Mesendoderm (in vitro differentiated cells): Measurements from ENCODE around the gene TMEM178B.

Experiments used
- DNase-seq: peaks from one replicate; pipeline ENCODE4 v3.0.0; 2013
- H2AK5ac ChIP-seq: 2 replicates; pipeline ENCODE4 v1.6.1; 2013; ENCODE audit warnings: low read length, inconsistent platforms
- H2BK120ac ChIP-seq: 2 replicates; pipeline ENCODE4 v1.6.1; 2013; ENCODE audit warnings: low read depth, mild to moderate bottlenecking, low read length, moderate library complexity, mixed read lengths
- H2BK15ac ChIP-seq: replicated peaks from 2 replicates; pipeline ENCODE4 v1.6.1; 2013; ENCODE audit warnings: low read depth, mild to moderate bottlenecking, moderate library complexity
- H2BK5ac ChIP-seq: 2 replicates; pipeline ENCODE4 v1.6.1; 2013; ENCODE audit warnings: low read length, inconsistent platforms
- H3K18ac ChIP-seq: 2 replicates; pipeline ENCODE4 v1.6.1; 2013; ENCODE audit warnings: mild to moderate bottlenecking, low read length, mixed read lengths
- H3K23ac ChIP-seq: one replicate; pipeline ENCODE4 v1.6.1; 2013; ENCODE audit warnings: low read length
- H3K27ac ChIP-seq: 2 replicates; pipeline ENCODE4 v1.5.1; 2013; ENCODE audit warnings: low read depth, mild to moderate bottlenecking, inconsistent platforms, low read length, moderate library complexity
- H3K27me3 ChIP-seq: 2 replicates; pipeline ENCODE4 v1.6.1; 2013; ENCODE audit warnings: low read length, control low read depth, mild to moderate bottlenecking, inconsistent platforms; ENCODE audit not compliant: insufficient read depth, poor library complexity
- H3K36me3 ChIP-seq: 2 replicates; pipeline ENCODE4 v1.6.1; 2013; ENCODE audit warnings: low read length, inconsistent platforms; ENCODE audit not compliant: control insufficient read depth, insufficient read depth
- H3K4ac ChIP-seq: one replicate; pipeline ENCODE4 v1.6.1; 2013; ENCODE audit warnings: low read depth, mild to moderate bottlenecking, low read length, moderate library complexity
- H3K4me1 ChIP-seq: 2 replicates; pipeline ENCODE4 v1.6.1; 2013; ENCODE audit warnings: low read depth, low read length, inconsistent platforms; ENCODE audit not compliant: control insufficient read depth
- H3K4me2 ChIP-seq: 2 replicates; pipeline ENCODE4 v1.6.1; 2013; ENCODE audit warnings: low read length
- H3K4me3 ChIP-seq: 2 replicates; pipeline ENCODE4 v1.5.1; 2013; ENCODE audit warnings: mild to moderate bottlenecking, low read length
- H3K56ac ChIP-seq: one replicate; pipeline ENCODE4 v1.6.1; 2013; ENCODE audit warnings: low read length
- H3K79me1 ChIP-seq: 2 replicates; pipeline ENCODE4 v1.6.1; 2013; ENCODE audit warnings: low read length, inconsistent platforms
- H3K79me2 ChIP-seq: 2 replicates; pipeline ENCODE4 v1.6.1; 2013; ENCODE audit warnings: mild to moderate bottlenecking, low read length; ENCODE audit not compliant: control insufficient read depth, insufficient read depth
- H3K9ac ChIP-seq: 2 replicates; pipeline ENCODE4 v1.6.1; 2013; ENCODE audit warnings: low read length, inconsistent platforms
- H4K5ac ChIP-seq: one replicate; pipeline ENCODE4 v1.6.1; 2013; ENCODE audit warnings: low read length
- H4K8ac ChIP-seq: one replicate; pipeline ENCODE4 v1.6.1; 2013; ENCODE audit warnings: low read depth, mild to moderate bottlenecking, control low read depth, low read length, moderate library complexity
- WGBS: extraction: QIAGEN DNeasy Blood & Tissue Kit; methylation state at CpG from one replicate; pipeline ENCODE4 v1.1.7; 2013; ENCODE audit warnings: low lambda C conversion rate, missing lambda C conversion rate; ENCODE audit not compliant: insufficient coverage; ENCODE audit errors: extremely low coverage; 5-methylcytosine and 5-hydroxymethylcytosine counted together

The TMEM178B gene

DNA sequence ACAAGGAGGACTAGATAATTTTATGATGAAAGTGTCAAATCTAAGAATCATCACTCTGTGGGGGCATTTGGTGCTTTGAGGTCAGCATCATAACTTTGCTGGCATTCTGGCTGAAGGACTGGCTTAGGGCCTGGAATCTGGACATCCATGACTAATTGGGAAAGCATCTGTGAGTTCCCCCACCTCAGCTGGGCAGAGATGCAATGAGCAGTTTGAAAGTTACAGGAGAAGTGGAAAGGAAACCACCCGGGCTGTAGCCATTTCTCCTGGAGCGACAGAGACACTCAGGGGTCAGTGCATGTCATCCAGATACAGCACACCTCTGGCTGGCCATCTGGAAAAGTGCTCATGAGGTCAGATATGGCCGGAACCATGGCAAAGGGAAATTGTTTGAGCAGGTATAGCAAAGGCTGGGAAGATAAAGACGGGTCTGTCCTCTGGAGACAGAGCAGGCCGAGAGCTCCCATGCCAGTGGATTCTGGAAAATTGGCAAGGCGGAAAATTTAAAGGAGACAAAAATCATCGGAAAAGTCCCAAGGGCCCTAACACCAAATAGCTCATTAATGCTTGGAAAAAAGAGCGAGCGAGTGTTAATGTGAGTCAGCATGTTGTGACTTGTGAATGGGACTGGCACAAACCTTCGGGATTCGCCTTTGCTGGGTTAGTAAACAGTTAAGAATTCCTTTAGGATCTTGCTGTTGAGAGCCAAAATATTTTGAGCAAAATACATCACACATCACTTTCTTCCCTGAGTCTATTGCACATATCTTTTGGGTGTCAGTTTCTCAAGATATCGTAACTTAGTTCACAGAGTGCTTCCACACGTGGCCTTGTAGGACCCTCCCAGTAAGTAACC is 288.9 kb downstream of the TMEM178B start:
- Histone ChIP-seq H3K27me3 (no peaks in the 10 kb centered on the region), H2BK15ac (no peak overlapping the region), H3K27ac (no peak overlapping the region), H3K4me2 (no peak overlapping the region), H2BK5ac (no peak overlapping the region), H3K79me2 (no peaks in the 10 kb centered on the region), H3K18ac (peak overlapping the region; percentile 60), H2AK5ac (no peak overlapping the region), H3K79me1 (no peaks in the 10 kb centered on the region), H2BK120ac (peak overlapping the region; percentile 67), H3K36me3 (no peaks in the 10 kb centered on the region), H3K23ac (no peak overlapping the region), H4K8ac (no peak overlapping the region), H3K4ac (no peak overlapping the region), H3K56ac (no peak overlapping the region), H3K4me1 (peaks cover 10% of the 10 kb centered on the region), H4K5ac (no peak overlapping the region), H3K9ac (no peak overlapping the region), H3K4me3 (no peak overlapping the region)
- peak; percentile 86 for DNase-seq
- no CpG with 5 or more reads among the region's 13 CpGs for WGBS

DNA sequence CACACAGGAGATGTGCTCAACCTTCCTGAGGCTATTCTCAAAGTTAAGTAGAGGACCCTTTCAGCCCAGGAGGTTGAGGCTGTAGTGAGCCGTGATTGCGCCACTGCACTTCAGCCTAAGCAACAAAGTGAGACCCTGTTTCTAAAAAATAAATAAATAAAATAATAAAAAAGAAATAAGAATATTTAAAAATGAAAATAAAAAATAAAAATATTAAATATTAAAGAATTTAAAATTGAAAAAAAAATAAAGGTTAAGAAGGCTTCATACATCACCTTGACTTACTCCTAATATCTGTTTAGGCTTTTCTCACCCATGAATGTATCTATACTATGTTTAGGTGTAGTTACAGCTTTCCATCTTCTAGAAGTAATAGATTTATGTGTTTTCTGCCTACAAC is 289.9 kb downstream of the TMEM178B start:
- H3K4me3 ChIP-seq = no peak overlapping the region
- H2AK5ac ChIP-seq = no peak overlapping the region
- H3K27me3 ChIP-seq = no peaks in the 10 kb centered on the region
- no peaks in the 10 kb centered on the region for H3K79me1 ChIP-seq
- no peaks in the 10 kb centered on the region for H3K36me3 ChIP-seq
- peaks cover 9% of the 10 kb centered on the region for H3K4me1 ChIP-seq
- DNase-seq = no peak
- WGBS = no CpG with 5 or more reads among the region's 2 CpGs
- H3K4ac ChIP-seq = no peak overlapping the region
- no peak overlapping the region for H4K8ac ChIP-seq
- H3K79me2 ChIP-seq = no peaks in the 10 kb centered on the region
- H3K9ac ChIP-seq = no peak overlapping the region
- H3K27ac ChIP-seq = no peak overlapping the region
- H2BK120ac ChIP-seq = no peak overlapping the region
- no peak overlapping the region for H2BK5ac ChIP-seq
- H3K56ac ChIP-seq = no peak overlapping the region
- no peak overlapping the region for H3K23ac ChIP-seq
- H3K4me2 ChIP-seq = no peak overlapping the region
- no peak overlapping the region for H4K5ac ChIP-seq
- no peak overlapping the region for H2BK15ac ChIP-seq
- no peak overlapping the region for H3K18ac ChIP-seq

DNA sequence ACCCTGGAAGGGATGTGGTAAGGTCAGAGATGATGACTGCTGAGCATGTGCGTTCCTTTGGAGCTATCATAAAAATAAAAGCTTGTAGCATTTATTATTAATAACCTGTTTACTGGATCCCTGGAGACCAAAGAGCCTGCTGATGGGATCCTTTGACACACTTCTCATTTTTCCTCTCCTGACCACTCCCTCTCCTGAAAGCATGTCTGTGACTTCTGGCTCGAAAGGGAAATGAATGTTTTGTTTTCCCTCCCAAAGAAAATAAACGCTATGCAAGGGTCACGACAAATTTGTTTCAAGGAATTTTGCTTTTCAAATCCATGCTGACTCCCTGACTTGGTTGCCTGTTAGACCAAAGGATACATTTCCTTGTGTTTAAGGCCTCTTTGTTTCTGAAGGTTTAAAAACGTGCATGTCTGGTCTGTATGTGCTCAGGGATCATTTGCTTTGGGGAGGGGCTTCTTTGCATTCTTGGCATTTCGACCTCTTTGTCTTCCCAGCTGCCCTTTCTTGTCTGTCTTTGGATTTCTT is 292.3 kb downstream of the TMEM178B start:
- DNase-seq = peak; percentile 77
- Histone ChIP-seq H2AK5ac (no peak overlapping the region), H3K36me3 (no peaks in the 10 kb centered on the region), H3K27ac (no peak overlapping the region), H3K79me1 (no peaks in the 10 kb centered on the region), H2BK5ac (no peak overlapping the region), H4K5ac (no peak overlapping the region), H2BK120ac (no peak overlapping the region), H3K9ac (no peak overlapping the region), H2BK15ac (no peak overlapping the region), H3K4me2 (no peak overlapping the region), H3K4me3 (no peak overlapping the region), H3K56ac (no peak overlapping the region), H3K23ac (no peak overlapping the region), H3K4ac (no peak overlapping the region), H3K79me2 (no peaks in the 10 kb centered on the region), H3K18ac (no peak overlapping the region), H3K4me1 (peaks cover 9% of the 10 kb centered on the region), H4K8ac (no peak overlapping the region), H3K27me3 (no peaks in the 10 kb centered on the region)
- whole genome bisulfite sequencing = no CpG with 5 or more reads among the region's 6 CpGs

DNA sequence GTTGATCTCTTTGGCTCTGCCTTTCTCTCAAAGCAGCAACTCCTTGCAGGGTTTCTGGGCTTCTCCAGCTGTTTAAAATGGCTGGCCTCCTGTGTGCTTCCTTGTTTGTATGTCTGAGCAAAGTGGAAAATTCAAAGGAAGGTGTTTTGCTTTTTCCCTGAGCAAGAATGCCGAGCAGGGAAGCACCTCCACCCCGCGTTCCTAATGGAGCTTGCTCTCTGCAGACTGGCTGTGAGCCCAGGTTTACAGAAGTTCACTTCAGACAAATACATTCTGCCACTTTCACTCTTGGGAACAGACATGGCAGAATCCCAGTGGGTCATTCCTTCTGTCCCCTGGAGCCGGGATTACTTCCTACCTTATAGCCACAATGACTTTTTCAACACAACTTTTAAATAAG is 295.6 kb downstream of the TMEM178B start:
- H4K5ac ChIP-seq = no peak overlapping the region
- H3K27me3 ChIP-seq = no peaks in the 10 kb centered on the region
- no peak overlapping the region for H4K8ac ChIP-seq
- no CpG with 5 or more reads among the region's 4 CpGs for WGBS
- no peak overlapping the region for H2BK120ac ChIP-seq
- no peak overlapping the region for H2BK15ac ChIP-seq
- no peak overlapping the region for H3K4me3 ChIP-seq
- H3K79me1 ChIP-seq = no peaks in the 10 kb centered on the region
- no peak overlapping the region for H3K9ac ChIP-seq
- no peaks in the 10 kb centered on the region for H3K4me1 ChIP-seq
- no peak overlapping the region for H3K23ac ChIP-seq
- no peak for DNase-seq
- no peak overlapping the region for H3K18ac ChIP-seq
- no peak overlapping the region for H3K4me2 ChIP-seq
- H2BK5ac ChIP-seq = no peak overlapping the region
- H3K56ac ChIP-seq = no peak overlapping the region
- no peaks in the 10 kb centered on the region for H3K36me3 ChIP-seq
- no peak overlapping the region for H3K4ac ChIP-seq
- no peak overlapping the region for H2AK5ac ChIP-seq
- H3K27ac ChIP-seq = no peak overlapping the region
- no peaks in the 10 kb centered on the region for H3K79me2 ChIP-seq

DNA sequence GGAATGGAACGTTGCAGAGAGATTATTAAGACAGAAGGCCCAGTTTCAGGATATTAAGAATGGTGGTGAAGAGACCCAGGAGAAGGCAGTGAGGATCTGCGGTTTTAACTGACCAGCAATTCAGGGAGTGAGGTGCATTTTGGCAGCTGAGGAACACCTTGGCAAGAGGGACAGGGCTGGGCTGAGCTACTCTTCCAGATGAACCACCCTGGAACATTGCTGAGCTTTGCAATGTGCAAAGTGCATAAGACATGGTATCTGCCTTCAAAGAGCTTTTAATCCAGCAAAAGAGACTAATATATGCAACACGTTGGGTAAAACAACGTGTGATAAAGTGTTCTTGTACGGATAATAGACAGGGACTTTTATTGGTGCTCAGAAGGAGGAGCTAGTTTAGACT is 296.3 kb downstream of the TMEM178B start:
- WGBS = no CpG with 5 or more reads among the region's 5 CpGs
- no peak for DNase-seq

More for the DNA sequence above, 296.3 kb downstream of the TMEM178B start:
- Histone ChIP-seq H3K27me3 (no peaks in the 10 kb centered on the region), H3K56ac (no peak overlapping the region), H3K27ac (no peak overlapping the region), H3K18ac (no peak overlapping the region), H4K8ac (no peak overlapping the region), H2AK5ac (no peak overlapping the region), H3K79me1 (no peaks in the 10 kb centered on the region), H2BK5ac (no peak overlapping the region), H3K4me1 (no peaks in the 10 kb centered on the region), H3K4me3 (no peak overlapping the region), H2BK15ac (no peak overlapping the region), H3K23ac (no peak overlapping the region), H3K4me2 (no peak overlapping the region), H3K79me2 (no peaks in the 10 kb centered on the region), H4K5ac (no peak overlapping the region), H3K9ac (no peak overlapping the region), H3K36me3 (no peaks in the 10 kb centered on the region), H2BK120ac (no peak overlapping the region), H3K4ac (no peak overlapping the region)
